ENCODE data around the gene ZNF112. TPM values are rescaled to one million over a fixed set of nuclear protein-coding genes. Genes with fewer than 3 reads are reported as not detected.
A peak's percentile ranks its signal among the peaks of the same experiment; 100 is the strongest.

ZNF112 gene
- polyA plus RNA-seq, 1 donor (not counting 4 experiments of a cell fraction or from before 2014, with no cell fraction given) = 4.6 TPM

DNA sequence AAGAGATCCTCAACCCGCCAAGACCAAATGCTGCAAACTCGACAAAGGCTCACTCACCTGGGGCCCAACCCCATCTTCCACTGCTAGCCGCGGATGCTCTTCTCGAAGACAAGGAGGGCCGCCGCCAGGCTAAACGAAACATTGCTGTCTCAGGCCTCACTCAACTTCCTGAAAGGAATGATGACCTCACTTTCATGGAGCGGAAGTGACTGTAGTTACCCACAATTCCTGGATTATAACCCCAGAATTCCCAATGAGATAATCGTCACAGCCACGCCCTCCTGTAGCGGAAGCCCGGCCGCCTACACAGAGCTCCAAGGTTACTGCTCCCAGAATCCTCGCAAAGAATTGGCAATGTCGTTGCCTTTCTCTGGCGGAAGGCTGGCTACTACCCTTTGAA is 10.5 kb upstream of the ZNF112 start:
- TF ChIP-seq, protein P1, sequence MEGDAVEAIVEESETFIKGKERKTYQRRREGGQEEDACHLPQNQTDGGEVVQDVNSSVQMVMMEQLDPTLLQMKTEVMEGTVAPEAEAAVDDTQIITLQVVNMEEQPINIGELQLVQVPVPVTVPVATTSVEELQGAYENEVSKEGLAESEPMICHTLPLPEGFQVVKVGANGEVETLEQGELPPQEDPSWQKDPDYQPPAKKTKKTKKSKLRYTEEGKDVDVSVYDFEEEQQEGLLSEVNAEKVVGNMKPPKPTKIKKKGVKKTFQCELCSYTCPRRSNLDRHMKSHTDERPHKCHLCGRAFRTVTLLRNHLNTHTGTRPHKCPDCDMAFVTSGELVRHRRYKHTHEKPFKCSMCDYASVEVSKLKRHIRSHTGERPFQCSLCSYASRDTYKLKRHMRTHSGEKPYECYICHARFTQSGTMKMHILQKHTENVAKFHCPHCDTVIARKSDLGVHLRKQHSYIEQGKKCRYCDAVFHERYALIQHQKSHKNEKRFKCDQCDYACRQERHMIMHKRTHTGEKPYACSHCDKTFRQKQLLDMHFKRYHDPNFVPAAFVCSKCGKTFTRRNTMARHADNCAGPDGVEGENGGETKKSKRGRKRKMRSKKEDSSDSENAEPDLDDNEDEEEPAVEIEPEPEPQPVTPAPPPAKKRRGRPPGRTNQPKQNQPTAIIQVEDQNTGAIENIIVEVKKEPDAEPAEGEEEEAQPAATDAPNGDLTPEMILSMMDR (optimal IDR thresholded peaks at IDR 0.05 in 1 of 3, IDR thresholded peaks at IDR 0.05 in 1 of 3, conservative IDR thresholded peaks at IDR 0.05 in 1 of 3; ENCODE audit: extremely low read depth in 1 of 3, insufficient read depth in 2 of 3, low read length in 3 of 3) = no peak
- no peak for TF ChIP-seq EZH2 (IDR thresholded peaks at IDR 0.05; ENCODE audit: low read length)
- FAIRE-seq = no peak

DNA sequence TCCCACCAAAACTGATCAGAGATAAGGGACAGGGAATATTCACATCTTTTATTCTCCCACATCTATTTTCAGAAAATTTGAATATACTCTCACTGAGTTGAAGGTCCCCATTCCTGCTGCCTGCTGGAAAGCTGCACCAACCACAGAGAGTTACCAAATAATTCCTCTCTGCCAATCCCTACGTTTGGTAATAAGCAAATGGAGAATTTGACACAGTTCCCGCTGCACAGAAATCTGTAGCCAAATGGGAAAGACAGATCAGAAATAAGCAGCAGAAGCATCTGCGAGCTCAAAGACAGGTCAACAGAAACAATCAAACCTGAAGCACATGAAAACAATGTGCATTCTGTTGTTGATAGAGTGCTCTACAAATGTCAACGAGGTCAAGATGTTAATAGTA is 9.9 kb downstream of the ZNF112 start:
- Histone ChIP-seq H2AFZ (ENCODE audit: control insufficient read depth, low read length) (no peak overlapping the region), H3K9me1 (ENCODE audit: control insufficient read depth, extremely low read depth, insufficient read depth, low read length) (no peaks in the 10 kb centered on the region), H3K4me2 (ENCODE audit: control insufficient read depth, extremely low read depth, insufficient read depth, low read depth, low read length) (no peak overlapping the region), H3K4me3 (ENCODE audit: control insufficient read depth in 2 of 3, extremely low read depth in 1 of 3, insufficient read depth in 2 of 3, low read depth in 1 of 3, low read length in 3 of 3) (no peak overlapping the region), H3K9ac (ENCODE audit: control insufficient read depth, extremely low read depth, insufficient read depth, low read length) (no peak overlapping the region), H3K27me3 (ENCODE audit: control insufficient read depth, extremely low read depth, insufficient read depth, low read length) (no peaks in the 10 kb centered on the region), H3K9me3 (ENCODE audit: control insufficient read depth, low read depth, low read length) (no peaks in the 10 kb centered on the region), H3K79me2 (ENCODE audit: control insufficient read depth, insufficient read depth, low read length) (peaks cover 3% of the 10 kb centered on the region), H3K36me3 (ENCODE audit: control insufficient read depth in 2 of 2, extremely low read depth in 1 of 2, insufficient read depth in 2 of 2, low read length in 2 of 2) (peaks cover 0 to 4% of the 10 kb centered on the region in 2 experiments), H3K4me1 (ENCODE audit: control insufficient read depth, extremely low read depth, insufficient read depth, low read length) (no peaks in the 10 kb centered on the region), H3K27ac (ENCODE audit: control insufficient read depth, insufficient read depth, low read length) (no peak overlapping the region), H4K20me1 (ENCODE audit: control insufficient read depth, extremely low read depth, insufficient read depth, low read length) (no peaks in the 10 kb centered on the region)
- TF ChIP-seq EZH2 (IDR thresholded peaks at IDR 0.05; ENCODE audit: low read length) = no peak
- TF ChIP-seq, protein P1 (optimal IDR thresholded peaks at IDR 0.05 in 1 of 3, IDR thresholded peaks at IDR 0.05 in 1 of 3, conservative IDR thresholded peaks at IDR 0.05 in 1 of 3; ENCODE audit: extremely low read depth in 1 of 3, insufficient read depth in 2 of 3, low read length in 3 of 3) = no peak
- FAIRE-seq = no peak
- dilution Hi-C loops (cut with MboI; ENCODE audit: extremely low pct_ligation_motif_present, low sequenced_read_pairs) = no loop called here
- no peak for DNase-seq (ENCODE audit: low read depth, low spot score)

More for the DNA sequence above, 10.5 kb upstream of the ZNF112 start:
- Histone ChIP-seq H4K20me1 (ENCODE audit: control insufficient read depth, extremely low read depth, insufficient read depth, low read length) (no peaks in the 10 kb centered on the region), H3K9me3 (ENCODE audit: control insufficient read depth, low read depth, low read length) (no peaks in the 10 kb centered on the region), H3K4me3 (ENCODE audit: control insufficient read depth in 2 of 3, extremely low read depth in 1 of 3, insufficient read depth in 2 of 3, low read depth in 1 of 3, low read length in 3 of 3) (no peak overlapping the region), H3K4me2 (ENCODE audit: control insufficient read depth, extremely low read depth, insufficient read depth, low read depth, low read length) (no peak overlapping the region), H3K27ac (ENCODE audit: control insufficient read depth, insufficient read depth, low read length) (no peak overlapping the region), H3K9ac (ENCODE audit: control insufficient read depth, extremely low read depth, insufficient read depth, low read length) (no peak overlapping the region), H3K4me1 (ENCODE audit: control insufficient read depth, extremely low read depth, insufficient read depth, low read length) (no peaks in the 10 kb centered on the region), H3K79me2 (ENCODE audit: control insufficient read depth, insufficient read depth, low read length) (no peaks in the 10 kb centered on the region), H3K27me3 (ENCODE audit: control insufficient read depth, extremely low read depth, insufficient read depth, low read length) (no peaks in the 10 kb centered on the region), H3K36me3 (ENCODE audit: control insufficient read depth in 2 of 2, extremely low read depth in 1 of 2, insufficient read depth in 2 of 2, low read length in 2 of 2) (no peaks in the 10 kb centered on the region), H2AFZ (ENCODE audit: control insufficient read depth, low read length) (peak overlapping the region; percentile 8), H3K9me1 (ENCODE audit: control insufficient read depth, extremely low read depth, insufficient read depth, low read length) (no peaks in the 10 kb centered on the region)
- no peak for DNase-seq (ENCODE audit: low read depth, low spot score)
- dilution Hi-C loops (cut with MboI; ENCODE audit: extremely low pct_ligation_motif_present, low sequenced_read_pairs) = no loop called here
